Breast epithelium (tissue), 4 donors: ENCODE results near the gene ASPG. TPM values are rescaled to one million over a fixed set of nuclear protein-coding genes. Genes with fewer than 3 reads are reported as not detected.
A peak's percentile ranks its signal among the peaks of the same experiment; 100 is the strongest.

ENCODE experiments used
- DNase-seq, 2 donors: peaks; one replicate each; pipeline ENCODE4 v3.0.0-alpha.2; 2019; ENCODE audit warnings: low spot score in 2 of 2
- H3K27ac ChIP-seq, 2 donors: fragments of 200-600 bp; sonication (generic) in 1 of 2; one replicate each; pipeline ENCODE4 v1.5.1; 2016 to 2019; ENCODE audit warnings: mild to moderate bottlenecking in 1 of 2
- H3K27me3 ChIP-seq, 2 donors: fragments of 200-600 bp; sonication (generic) in 1 of 2; one replicate each; pipeline versions ENCODE4 v1.5.1 to v1.6.0; 2017 to 2019; ENCODE audit warnings: control low read depth in 1 of 2, mild to moderate bottlenecking in 1 of 2
- H3K36me3 ChIP-seq: fragments of 200-600 bp; one replicate; pipeline ENCODE4 v1.5.1; 2019
- H3K4me1 ChIP-seq, 2 donors: fragments of 200-600 bp; sonication (generic); one replicate each; pipeline ENCODE4 v1.5.1; 2016 to 2019; ENCODE audit warnings: control low read depth in 1 of 2
- H3K4me3 ChIP-seq, 3 donors: fragments of 200-600 bp; sonication (generic); 1 replicate in 2 of 3; 2 replicates in 1 of 3; pipeline ENCODE4 v1.5.1; 2016 to 2019; ENCODE audit warnings: mild to moderate bottlenecking in 3 of 3, moderate library complexity in 2 of 3
- H3K9me3 ChIP-seq, 2 donors: fragments of 200-600 bp; sonication (generic) in 1 of 2; one replicate each; pipeline ENCODE4 v1.5.1; 2016 to 2019; ENCODE audit warnings: control low read depth in 1 of 2
- CTCF ChIP-seq, 3 donors: fragments of 450-650 bp; IDR thresholded peaks; one replicate each; pipeline ENCODE4 v1.5.1; 2016 to 2017; ENCODE audit warnings: antibody characterized with exemption in 3 of 3, mild to moderate bottlenecking in 3 of 3, moderate library complexity in 3 of 3
- POLR2A ChIP-seq: fragments of 450-650 bp; IDR thresholded peaks from one replicate; pipeline ENCODE4 v1.6.1; 2016; ENCODE audit warnings: antibody characterized with exemption, mild to moderate bottlenecking, moderate library complexity
- POLR2AphosphoS5 ChIP-seq, 3 donors: sonication (generic); formaldehyde crosslinking; IDR thresholded peaks; one replicate each; pipeline ENCODE4 v1.6.1; 2017; ENCODE audit warnings: antibody characterized with exemption in 3 of 3
- intact Hi-C: fragments of 100-400 bp; cut with DNase I; formaldehyde crosslinking; loops from one replicate; pipeline ENCODE4 v1.15.1; 2023; ENCODE audit warnings: low total_unique reads
- total RNA-seq, 3 donors: library from RNA; depleted of rRNA; stranded (reverse); fragments of >200 nt; gene quantifications; one replicate each; pipeline ENCODE4 v1.1.0, GENCODE V29; 2016

Gene ASPG
- total RNA-seq, 3 donors from 2014 or later, result 0.15 to 0.33 TPM; not detected in 1

GRCh38 chr14:104105822-104106470 is 20.4 kb downstream of the ASPG start:
- H3K4me3 ChIP-seq, result no peak overlapping the region
- no peaks in the 10 kb centered on the region for H3K9me3 ChIP-seq
- peak in 1 of 2 donors; percentile 49 for DNase-seq
- TF ChIP-seq POLR2AphosphoS5 (IDR thresholded peaks at IDR 0.05) (no peak), POLR2A (no peak), CTCF (IDR thresholded peaks at IDR 0.05) (no peak)
- no peaks in the 10 kb centered on the region for H3K36me3 ChIP-seq
- peaks cover 0 to 2% of the 10 kb centered on the region in 2 donors for H3K4me1 ChIP-seq
- intact Hi-C loops, result no loop called here
- H3K27me3 ChIP-seq, result peaks cover 0 to 33% of the 10 kb centered on the region in 2 donors
- no peak overlapping the region for H3K27ac ChIP-seq

- TF ChIP-seq CTCF (IDR thresholded peaks at IDR 0.05) (no peak), POLR2AphosphoS5 (IDR thresholded peaks at IDR 0.05) (no peak), POLR2A (no peak)
- Histone ChIP-seq H3K36me3 (no peaks in the 10 kb centered on the region), H3K27me3 (peaks cover 0 to 39% of the 10 kb centered on the region in 2 donors), H3K4me1 (no peaks in the 10 kb centered on the region), H3K27ac (no peak overlapping the region), H3K4me3 (no peak overlapping the region), H3K9me3 (no peaks in the 10 kb centered on the region)
- peak in 1 of 2 donors; percentile 45 for DNase-seq
- intact Hi-C loops, result no loop called here
Measured at GRCh38 chr14:104106471-104106991, 21.0 kb downstream of the ASPG start.

GRCh38 chr14:104107101-104107581 is 21.6 kb downstream of the ASPG start:
- DNase-seq, result peak in 1 of 2 donors; percentile 43
- no peaks in the 10 kb centered on the region for H3K9me3 ChIP-seq
- peaks cover 0 to 45% of the 10 kb centered on the region in 2 donors for H3K27me3 ChIP-seq
- no peak overlapping the region for H3K27ac ChIP-seq
- H3K36me3 ChIP-seq, result no peaks in the 10 kb centered on the region
- no peak overlapping the region for H3K4me3 ChIP-seq
- H3K4me1 ChIP-seq, result no peaks in the 10 kb centered on the region
- no peak for TF ChIP-seq CTCF (IDR thresholded peaks at IDR 0.05)
- no peak for TF ChIP-seq POLR2A
- no peak for TF ChIP-seq POLR2AphosphoS5 (IDR thresholded peaks at IDR 0.05)
- intact Hi-C loops, result no loop called here

- no peaks in the 10 kb centered on the region for H3K9me3 ChIP-seq
- TF ChIP-seq CTCF (IDR thresholded peaks at IDR 0.05) (no peak), POLR2A (no peak), POLR2AphosphoS5 (IDR thresholded peaks at IDR 0.05) (no peak)
- peaks cover 0 to 51% of the 10 kb centered on the region in 2 donors for H3K27me3 ChIP-seq
- no peak overlapping the region for H3K27ac ChIP-seq
- no peaks in the 10 kb centered on the region for H3K4me1 ChIP-seq
- no peak overlapping the region for H3K4me3 ChIP-seq
- intact Hi-C loops, result no loop called here
- DNase-seq, result peak in 1 of 2 donors; percentile 60
- no peaks in the 10 kb centered on the region for H3K36me3 ChIP-seq
Measured at GRCh38 chr14:104107611-104108569, 22.4 kb downstream of the ASPG start.
